IgD-negative memory B cell (primary cell): ENCODE results near the gene PDK2. TPM values are rescaled to one million over a fixed set of nuclear protein-coding genes. Genes with fewer than 3 reads are reported as not detected.
A peak's percentile ranks its signal among the peaks of the same experiment; 100 is the strongest.
"Not testable (repeated sequence)": the region's sequence is repeated elsewhere in the genome, so short reads cannot be mapped to it uniquely, and the experiment has no call there.

Experiments used
- H3K27ac Mint-ChIP-seq, 3 donors: one replicate each; pipeline ENCODE4 v1.8.0; 2020 to 2022; ENCODE audit warnings: mild to moderate bottlenecking in 3 of 3, mixed read lengths in 3 of 3, moderate library complexity in 1 of 3
- H3K27me3 Mint-ChIP-seq: one replicate; pipeline ENCODE4 v1.8.0; 2021; ENCODE audit warnings: mixed read lengths
- H3K36me3 Mint-ChIP-seq: one replicate; pipeline ENCODE4 v1.8.0; 2020; ENCODE audit warnings: mild to moderate bottlenecking, mixed read lengths
- H3K4me1 Mint-ChIP-seq, 3 donors: one replicate each; pipeline ENCODE4 v1.8.0; 2020 to 2022; ENCODE audit warnings: mixed read lengths in 3 of 3, mild to moderate bottlenecking in 1 of 3
- H3K4me3 Mint-ChIP-seq, 4 donors: one replicate each; pipeline ENCODE4 v1.8.0; 2020 to 2022; ENCODE audit warnings: mild to moderate bottlenecking in 4 of 4, mixed read lengths in 4 of 4, moderate library complexity in 3 of 4
- H3K9me3 Mint-ChIP-seq, 3 donors: one replicate each; pipeline ENCODE4 v1.8.0; 2020 to 2021; ENCODE audit warnings: mixed read lengths in 3 of 3, mild to moderate bottlenecking in 1 of 3
- polyA plus RNA-seq: library from polyadenylated mRNA; unstranded; fragments of 300-500 nt; fragmentation: Illumina TruSeq; gene quantifications from one replicate; pipeline ENCODE4 v1.2.3, GENCODE V29; 2021

The PDK2 gene
- polyA plus RNA-seq, 1 donor from 2014 or later, result 38.8 TPM

DNA sequence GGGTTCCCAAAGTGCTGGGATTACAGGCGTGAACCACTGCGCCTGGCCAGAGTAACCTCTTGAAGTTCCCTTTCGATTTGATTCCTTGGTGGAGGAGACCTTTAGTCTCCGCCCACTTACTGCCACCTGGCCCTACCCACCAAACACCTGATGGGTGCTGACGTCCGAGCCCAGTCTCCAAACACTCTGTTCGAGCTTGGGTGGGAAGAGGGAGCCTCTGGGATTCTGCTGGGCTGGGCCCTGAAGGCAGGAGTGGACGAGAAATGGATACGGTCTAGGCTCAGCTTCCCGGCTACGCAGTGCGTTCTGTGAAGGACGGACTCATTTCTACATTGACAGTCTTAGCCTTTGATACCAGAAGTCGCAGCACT, 40.1 kb upstream of the PDK2 start:
- H3K27me3 Mint-ChIP-seq, result no peaks in the 10 kb centered on the region
- H3K36me3 Mint-ChIP-seq, result no peaks in the 10 kb centered on the region
- peak overlapping the region in 2 of 3 donors; percentile 67 to 85 for H3K27ac Mint-ChIP-seq
- H3K4me3 Mint-ChIP-seq, result peak overlapping the region; percentile 90 to 98 (median 93)
- H3K9me3 Mint-ChIP-seq, result no peaks in the 10 kb centered on the region
- peaks cover 8 to 21% (median 20%) of the 10 kb centered on the region in 3 donors for H3K4me1 Mint-ChIP-seq

DNA sequence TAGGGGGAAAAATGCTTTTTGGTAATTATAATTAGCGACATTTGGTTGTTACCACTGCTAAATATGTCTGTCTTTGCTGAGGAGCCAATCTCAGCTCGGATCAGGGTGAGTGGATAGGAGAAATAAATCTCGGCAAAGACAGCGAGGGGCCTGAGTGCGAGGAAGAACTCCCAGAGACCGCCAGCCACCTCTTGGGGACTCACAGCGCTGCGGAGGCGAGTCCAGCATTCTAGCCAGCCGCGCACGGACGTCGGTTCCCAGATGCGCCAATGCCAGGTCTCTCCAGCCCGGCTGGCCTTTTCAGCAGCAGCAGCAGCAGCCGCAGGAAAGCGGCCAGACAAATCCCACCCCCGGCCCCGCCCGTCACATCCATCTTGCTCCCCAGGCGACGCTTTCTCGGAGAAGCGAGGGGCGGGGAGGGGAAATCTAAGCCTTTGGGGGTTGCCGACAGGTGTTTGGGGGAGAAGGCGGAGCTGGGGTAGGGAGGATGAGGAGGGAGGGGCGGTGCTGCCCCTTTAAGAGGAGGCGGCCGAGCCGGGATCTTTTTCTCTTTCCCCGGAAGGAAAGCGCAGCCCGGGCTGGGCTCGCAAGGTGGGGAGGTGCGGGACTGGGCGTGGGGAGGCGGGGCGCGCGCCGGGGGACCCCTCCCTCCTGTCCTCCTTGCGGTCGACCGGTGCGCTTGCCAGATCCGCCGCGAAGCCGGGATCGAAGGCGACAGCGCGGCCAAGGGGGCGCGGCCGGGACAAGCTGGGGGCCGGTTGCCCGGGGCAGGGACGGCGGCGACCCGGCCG, 39.5 kb upstream of the PDK2 start, which contains the start of gene ITGA3:
ITGA3 (plus strand) TSS at position 685 of the 791 bp plus-strand sequence. CDS start 330 bp downstream, outside the sequence.
- Mint-ChIP-seq H3K27ac (peak within 1 kb of the TSS; percentile 51 to 85 (median 67)), H3K4me3 (peak within 1 kb of the TSS; percentile 90 to 98 (median 93)), H3K4me1 (peaks cover 8 to 23% (median 20%) of the 10 kb centered on the region in 3 donors), H3K27me3 (no peaks in the 10 kb centered on the region), H3K9me3 (no peaks in the 10 kb centered on the region), H3K36me3 (no peaks in the 10 kb centered on the region)

DNA sequence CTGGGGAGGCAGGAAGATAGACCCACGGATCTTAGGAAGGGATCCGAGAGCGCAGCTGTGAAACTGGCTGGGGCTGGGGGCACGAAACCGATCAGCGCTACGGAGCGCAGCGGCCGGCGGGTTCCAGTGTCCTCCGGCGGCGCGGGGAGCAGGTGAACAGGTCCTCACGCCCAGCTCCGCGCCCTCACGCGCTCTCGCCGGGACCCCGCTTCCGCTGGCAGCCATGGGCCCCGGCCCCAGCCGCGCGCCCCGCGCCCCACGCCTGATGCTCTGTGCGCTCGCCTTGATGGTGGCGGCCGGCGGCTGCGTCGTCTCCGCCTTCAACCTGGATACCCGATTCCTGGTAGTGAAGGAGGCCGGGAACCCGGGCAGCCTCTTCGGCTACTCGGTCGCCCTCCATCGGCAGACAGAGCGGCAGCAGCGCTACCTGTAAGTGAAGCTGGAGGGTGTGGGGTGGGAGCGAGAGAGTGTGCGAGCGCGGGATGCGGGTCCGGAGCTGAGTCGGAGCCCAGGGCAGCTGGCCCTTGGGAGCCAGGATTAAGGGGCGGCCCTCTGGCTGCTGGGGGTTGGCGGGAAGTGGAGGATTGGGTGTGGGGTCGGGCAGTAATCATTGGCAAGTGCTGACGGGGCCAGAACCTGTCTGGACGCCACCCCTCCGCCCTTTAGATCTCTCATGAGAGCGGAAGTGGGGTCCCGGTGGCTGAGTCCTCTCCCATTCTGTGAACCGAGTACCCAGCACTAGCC, 38.8 kb upstream of the PDK2 start:
- H3K4me1 Mint-ChIP-seq, result peaks cover 8 to 21% (median 20%) of the 10 kb centered on the region in 3 donors
- peak overlapping the region in 1 of 3 donors; percentile 51 for H3K27ac Mint-ChIP-seq
- H3K4me3 Mint-ChIP-seq, result peak overlapping the region; percentile 90 to 98 (median 93)
- H3K27me3 Mint-ChIP-seq, result no peaks in the 10 kb centered on the region
- H3K36me3 Mint-ChIP-seq, result no peaks in the 10 kb centered on the region
- H3K9me3 Mint-ChIP-seq, result no peaks in the 10 kb centered on the region

DNA sequence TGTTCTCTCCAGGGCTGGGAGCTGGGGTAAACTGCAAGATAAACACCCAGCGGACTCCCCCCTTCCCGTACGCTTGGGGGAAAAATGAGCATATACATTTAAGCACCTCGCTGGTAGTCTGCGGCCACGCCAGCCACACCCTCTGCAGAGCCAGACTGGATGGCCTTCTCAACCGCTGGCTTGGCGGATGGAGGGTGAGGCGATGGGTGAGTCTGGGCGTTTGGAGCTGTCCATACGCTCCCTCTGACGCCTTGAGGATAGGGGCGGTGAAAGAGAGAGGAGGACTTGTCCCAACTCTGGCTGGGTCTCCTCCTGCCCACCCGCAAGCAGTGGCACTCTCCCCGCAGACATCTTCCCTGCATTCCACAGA, 38.2 kb upstream of the PDK2 start:
- Mint-ChIP-seq H3K36me3 (peaks cover 2% of the 10 kb centered on the region), H3K9me3 (no peaks in the 10 kb centered on the region), H3K27me3 (no peaks in the 10 kb centered on the region), H3K4me1 (peaks cover 8 to 20% (median 19%) of the 10 kb centered on the region in 3 donors), H3K4me3 (peak overlapping the region; percentile 90 to 98 (median 93)), H3K27ac (peak overlapping the region in 1 of 3 donors; percentile 51)

DNA sequence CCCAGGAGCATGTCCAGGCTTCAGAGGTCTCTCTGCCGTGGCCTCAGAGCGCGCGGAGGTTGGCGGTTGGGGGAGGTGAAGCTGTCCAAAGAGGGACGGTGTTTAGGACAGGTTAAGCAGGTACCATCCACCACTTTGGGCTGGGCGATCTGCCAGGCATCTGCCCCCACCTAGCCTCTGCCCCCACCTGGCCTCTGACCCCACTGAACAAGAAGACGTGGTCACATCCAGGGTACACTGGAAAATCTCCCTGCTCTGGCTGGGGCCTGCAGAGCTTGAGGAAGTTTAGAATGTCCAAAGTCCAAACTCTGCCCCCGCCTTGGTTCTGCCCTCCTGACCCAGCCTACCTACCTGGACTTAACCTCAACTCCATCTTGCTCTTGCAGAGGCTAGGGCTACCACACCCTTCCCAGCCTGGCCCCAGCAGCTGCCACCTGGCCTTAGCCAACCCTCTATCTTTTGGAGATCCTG, 37.6 kb upstream of the PDK2 start:
- peaks cover 2% of the 10 kb centered on the region for H3K36me3 Mint-ChIP-seq
- H3K27ac Mint-ChIP-seq, result peak overlapping the region in 2 of 3 donors; percentile 31 to 62

DNA sequence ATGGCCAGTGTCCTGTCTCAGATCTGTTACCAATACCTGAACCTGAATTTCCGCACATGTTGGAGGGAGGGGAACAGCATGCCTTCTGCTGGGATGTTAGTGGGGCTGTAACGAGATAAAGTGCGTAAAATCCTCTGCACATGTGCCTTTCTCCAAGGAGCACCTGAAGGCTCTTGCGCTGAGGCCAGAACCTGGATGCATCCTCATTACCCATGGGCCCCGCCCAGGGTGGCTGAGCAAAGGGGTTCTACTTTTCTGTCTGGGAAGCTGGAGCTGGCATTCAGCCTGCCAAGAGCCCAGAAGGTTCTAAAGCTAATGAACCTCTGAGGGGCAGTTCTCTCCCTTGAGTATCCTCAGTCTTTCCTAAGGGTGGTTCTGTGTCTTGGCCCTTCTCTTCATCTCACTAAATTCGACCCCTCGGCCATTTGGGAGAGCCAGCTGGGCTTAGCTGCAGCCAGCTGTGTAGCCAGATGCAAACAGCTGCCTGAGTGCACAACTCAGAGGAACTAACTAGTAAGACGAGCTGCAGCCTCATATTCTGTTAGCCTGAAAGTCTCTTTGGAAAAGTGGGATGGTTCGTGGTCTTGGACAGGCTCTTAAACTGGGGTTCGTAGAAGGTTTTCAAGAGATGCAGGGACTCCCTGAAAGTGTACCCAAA, 36.7 kb upstream of the PDK2 start:
- peak overlapping the region in 3 of 4 donors; percentile 28 to 90 (median 67) for H3K4me3 Mint-ChIP-seq
- peaks cover 8 to 20% (median 19%) of the 10 kb centered on the region in 3 donors for H3K4me1 Mint-ChIP-seq
- H3K27ac Mint-ChIP-seq, result no peak overlapping the region
- no peaks in the 10 kb centered on the region for H3K9me3 Mint-ChIP-seq
- peaks cover 4% of the 10 kb centered on the region for H3K36me3 Mint-ChIP-seq
- H3K27me3 Mint-ChIP-seq, result no peaks in the 10 kb centered on the region

More for the DNA sequence above, 37.6 kb upstream of the PDK2 start:
- Mint-ChIP-seq H3K4me3 (peak overlapping the region; percentile 90 to 98 (median 93)), H3K27me3 (no peaks in the 10 kb centered on the region), H3K4me1 (peaks cover 8 to 20% (median 19%) of the 10 kb centered on the region in 3 donors), H3K9me3 (no peaks in the 10 kb centered on the region)

DNA sequence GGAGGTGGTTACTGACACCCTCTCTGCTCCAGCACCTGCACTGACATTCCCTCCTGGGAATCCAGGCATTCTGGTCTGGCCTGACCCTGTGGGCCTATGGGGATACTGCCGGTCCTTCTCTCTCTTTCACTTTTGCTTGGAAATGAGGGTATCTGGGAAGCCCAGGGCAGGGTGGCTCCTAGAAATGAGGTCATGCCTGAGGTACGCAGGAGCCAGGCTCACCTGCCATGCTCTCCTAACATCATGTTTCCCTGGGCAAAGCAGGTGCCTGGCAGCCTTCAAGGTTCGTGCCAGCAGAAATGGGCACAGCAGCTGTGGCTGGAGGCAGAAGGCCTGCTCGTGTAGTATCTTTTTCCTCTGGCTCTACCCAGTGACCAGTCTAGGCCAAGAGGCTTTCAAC, 35.9 kb upstream of the PDK2 start:
- Mint-ChIP-seq H3K9me3 (no peaks in the 10 kb centered on the region), H3K36me3 (peaks cover 4% of the 10 kb centered on the region), H3K27me3 (no peaks in the 10 kb centered on the region), H3K4me3 (peak overlapping the region in 1 of 4 donors; percentile 90), H3K27ac (no peak overlapping the region), H3K4me1 (peaks cover 8 to 20% (median 19%) of the 10 kb centered on the region in 3 donors)

DNA sequence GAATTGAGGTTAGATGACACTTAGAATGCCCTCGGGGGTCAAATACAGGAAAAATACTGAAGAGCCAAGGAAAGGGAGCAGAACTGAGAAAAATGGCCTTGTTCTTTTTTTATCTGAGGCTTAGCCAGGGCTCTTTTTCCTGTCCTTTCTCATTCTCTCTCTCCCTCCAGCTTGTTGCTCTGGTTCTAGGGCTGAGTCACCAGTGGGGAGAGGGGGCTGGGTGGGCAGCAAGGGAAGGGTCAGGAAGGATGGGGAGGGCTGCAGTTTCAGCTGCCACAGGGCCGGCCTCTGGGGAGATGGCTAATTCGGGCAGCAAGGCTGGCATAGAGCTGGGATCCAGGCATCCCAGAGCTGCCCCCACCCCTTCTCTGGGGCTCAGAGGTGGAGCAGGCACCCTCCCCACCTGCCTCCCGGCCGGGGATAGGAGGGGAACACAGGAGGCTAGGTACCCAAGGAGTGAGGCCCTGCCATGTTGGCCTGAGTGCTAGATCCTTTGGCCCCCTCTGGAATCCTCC, 35.3 kb upstream of the PDK2 start:
- no peak overlapping the region for H3K4me3 Mint-ChIP-seq
- H3K27ac Mint-ChIP-seq, result no peak overlapping the region
- no peaks in the 10 kb centered on the region for H3K9me3 Mint-ChIP-seq
- no peaks in the 10 kb centered on the region for H3K27me3 Mint-ChIP-seq
- H3K36me3 Mint-ChIP-seq, result peaks cover 4% of the 10 kb centered on the region
- peaks cover 8 to 20% (median 19%) of the 10 kb centered on the region in 3 donors for H3K4me1 Mint-ChIP-seq

DNA sequence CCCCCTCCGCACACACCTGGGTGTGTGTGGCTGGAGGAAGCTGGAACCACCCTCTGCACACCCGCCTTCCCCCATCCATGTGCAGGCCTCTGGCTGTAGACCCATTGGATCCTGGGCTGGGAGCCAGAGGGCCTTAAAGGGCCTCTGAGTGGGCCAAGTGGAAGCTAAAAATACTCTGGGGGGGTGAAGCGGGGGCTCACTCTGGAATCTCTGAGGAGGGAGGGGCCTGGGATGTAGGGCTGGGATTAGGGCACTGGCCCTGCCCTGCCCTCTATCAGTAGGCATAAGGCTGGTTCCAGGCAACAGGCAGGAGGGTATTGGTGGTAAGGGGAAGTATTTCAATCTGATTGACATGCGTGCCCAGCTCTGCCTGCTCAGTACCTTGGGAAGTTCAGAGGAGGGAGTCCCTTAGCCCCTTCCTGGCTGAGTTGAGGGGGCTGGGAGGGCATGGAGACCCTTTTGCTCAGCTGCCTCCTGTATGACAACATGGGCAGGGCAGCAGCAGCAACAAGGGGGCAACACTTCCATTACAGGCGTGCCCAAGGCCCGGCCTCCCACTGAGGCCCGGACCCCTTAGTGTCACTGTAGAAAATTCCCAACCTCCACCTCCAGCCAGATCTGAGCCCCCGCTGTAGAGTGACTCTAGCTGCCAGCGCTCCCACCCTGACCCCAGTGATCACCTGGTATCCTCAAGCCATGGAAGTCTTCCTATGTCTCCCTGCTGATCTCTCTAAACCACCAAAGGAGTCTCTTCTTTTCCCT, 34.0 kb upstream of the PDK2 start:
- no peak overlapping the region for H3K4me3 Mint-ChIP-seq
- peaks cover 8 to 17% (median 15%) of the 10 kb centered on the region in 3 donors for H3K4me1 Mint-ChIP-seq
- H3K27me3 Mint-ChIP-seq, result no peaks in the 10 kb centered on the region
- H3K36me3 Mint-ChIP-seq, result peaks cover 4% of the 10 kb centered on the region
- no peak overlapping the region for H3K27ac Mint-ChIP-seq
- H3K9me3 Mint-ChIP-seq, result no peaks in the 10 kb centered on the region

DNA sequence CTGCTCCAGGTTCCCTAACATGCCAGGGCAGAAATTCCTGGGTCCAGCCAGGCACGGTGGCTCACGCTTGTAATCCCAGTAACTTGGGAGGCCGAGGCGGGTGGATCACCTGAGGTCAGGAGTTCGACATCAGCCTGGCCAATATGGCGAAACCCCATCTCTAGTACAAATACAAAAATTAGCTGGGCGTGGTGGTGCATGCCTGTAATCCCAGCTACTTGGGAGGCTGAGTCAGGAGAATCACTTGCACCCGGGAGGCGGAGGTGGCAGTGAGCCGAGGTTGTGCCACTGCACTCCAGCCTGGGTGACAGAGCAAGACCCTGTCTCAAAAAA, 33.5 kb upstream of the PDK2 start:
- H3K36me3 Mint-ChIP-seq, H3K4me3 Mint-ChIP-seq, H3K27ac Mint-ChIP-seq, H3K27me3 Mint-ChIP-seq, H3K9me3 Mint-ChIP-seq: not testable (repeated sequence)
- peaks cover 8 to 17% (median 15%) of the 10 kb centered on the region in 3 donors for H3K4me1 Mint-ChIP-seq

DNA sequence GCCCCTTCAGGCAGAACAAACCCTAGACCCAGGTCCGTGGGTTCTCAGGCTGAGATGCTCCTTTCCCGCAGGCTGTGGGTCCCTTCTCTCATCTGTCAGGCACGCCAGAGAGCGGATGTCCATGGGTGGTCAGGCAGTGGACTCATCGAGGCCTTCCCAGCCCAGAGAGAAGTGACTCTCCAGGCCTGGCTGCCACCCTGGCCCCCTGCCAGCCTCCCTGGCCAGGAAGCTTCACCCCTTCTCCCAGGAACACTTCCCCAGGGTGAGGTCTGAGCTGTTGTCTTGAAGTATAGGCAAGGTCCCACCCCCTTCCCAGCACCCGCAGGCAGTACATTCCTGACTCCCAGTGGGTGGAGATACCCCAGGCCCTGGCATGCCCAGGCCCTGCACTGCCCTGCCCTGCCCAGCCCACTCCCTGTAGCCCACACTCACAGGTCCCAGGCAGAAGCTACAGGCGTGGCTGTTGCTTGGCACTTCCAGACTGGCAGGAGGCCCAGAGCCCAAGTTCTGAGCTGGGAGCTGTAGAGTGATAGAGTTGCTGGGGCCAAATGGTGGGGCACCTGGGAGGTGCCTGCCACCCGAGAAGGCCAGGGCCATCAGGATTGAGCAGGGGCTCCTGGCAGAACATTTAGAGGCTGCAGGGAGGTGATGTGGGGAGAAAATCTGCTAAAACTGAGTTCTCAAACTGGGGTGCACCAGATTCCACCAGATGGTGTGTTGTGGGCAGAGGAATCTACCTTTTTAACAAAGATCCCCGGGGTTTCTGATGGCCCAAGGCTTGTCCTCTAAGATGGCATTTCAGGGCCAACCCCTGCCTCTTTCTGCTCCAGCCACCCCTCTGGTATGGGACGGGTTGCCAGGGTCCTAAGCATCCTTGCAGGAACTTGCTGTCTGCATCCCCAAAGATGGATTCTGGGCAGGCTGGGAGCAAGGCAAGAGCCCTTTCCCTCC, 32.6 kb upstream of the PDK2 start:
- Mint-ChIP-seq H3K36me3 (peaks cover 4% of the 10 kb centered on the region), H3K4me3 (no peak overlapping the region), H3K27me3 (no peaks in the 10 kb centered on the region), H3K9me3 (no peaks in the 10 kb centered on the region), H3K4me1 (peaks cover 8 to 12% (median 9%) of the 10 kb centered on the region in 3 donors), H3K27ac (no peak overlapping the region)

DNA sequence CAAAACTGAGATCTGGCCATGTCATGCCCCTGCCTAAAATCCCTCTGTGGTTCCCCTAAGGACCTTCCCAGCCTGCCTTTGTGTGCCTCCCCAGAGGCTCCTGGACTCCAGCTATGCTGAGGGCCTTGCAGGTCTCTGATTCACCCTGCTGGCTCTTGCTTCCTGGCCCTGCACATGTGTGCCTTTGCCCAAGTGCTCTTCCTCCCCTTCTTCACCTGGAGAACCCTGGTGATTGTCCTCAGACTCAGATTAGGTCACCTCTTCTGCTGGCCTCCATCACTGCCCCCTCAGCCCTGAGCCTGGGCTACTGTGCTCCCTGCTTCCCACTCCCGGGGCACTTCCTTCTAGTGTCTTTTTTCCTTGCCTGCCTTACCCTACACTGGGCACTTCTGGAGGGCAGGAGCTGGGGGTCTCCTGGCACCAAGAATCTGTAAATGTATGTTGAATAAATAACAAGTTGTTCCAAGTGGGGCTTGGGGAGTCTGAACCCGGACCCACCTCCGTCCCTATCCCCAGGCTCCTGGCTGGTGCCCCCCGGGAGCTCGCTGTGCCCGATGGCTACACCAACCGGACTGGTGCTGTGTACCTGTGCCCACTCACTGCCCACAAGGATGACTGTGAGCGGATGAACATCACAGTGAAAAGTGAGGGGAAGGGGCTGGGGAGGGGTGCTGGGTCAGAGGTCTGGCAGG, 31.4 kb upstream of the PDK2 start:
- Mint-ChIP-seq H3K27me3 (no peaks in the 10 kb centered on the region), H3K4me1 (peaks cover 0 to 7% (median 2%) of the 10 kb centered on the region in 3 donors), H3K27ac (no peak overlapping the region), H3K36me3 (peaks cover 7% of the 10 kb centered on the region), H3K9me3 (no peaks in the 10 kb centered on the region), H3K4me3 (peak overlapping the region in 2 of 4 donors; percentile 13 to 38)
